GM21515 (cell line): ENCODE results near the gene PPM1H.
"Not testable (repeated sequence)": the region's sequence is repeated elsewhere in the genome, so short reads cannot be mapped to it uniquely, and the experiment has no call there.

ENCODE experiments used
- ATAC-seq: cut with Tn5 transposase; IDR thresholded peaks from one replicate; pipeline ENCODE4 v1.9.1; 2021; ENCODE audit not compliant: unreplicated experiment

The PPM1H gene

DNA sequence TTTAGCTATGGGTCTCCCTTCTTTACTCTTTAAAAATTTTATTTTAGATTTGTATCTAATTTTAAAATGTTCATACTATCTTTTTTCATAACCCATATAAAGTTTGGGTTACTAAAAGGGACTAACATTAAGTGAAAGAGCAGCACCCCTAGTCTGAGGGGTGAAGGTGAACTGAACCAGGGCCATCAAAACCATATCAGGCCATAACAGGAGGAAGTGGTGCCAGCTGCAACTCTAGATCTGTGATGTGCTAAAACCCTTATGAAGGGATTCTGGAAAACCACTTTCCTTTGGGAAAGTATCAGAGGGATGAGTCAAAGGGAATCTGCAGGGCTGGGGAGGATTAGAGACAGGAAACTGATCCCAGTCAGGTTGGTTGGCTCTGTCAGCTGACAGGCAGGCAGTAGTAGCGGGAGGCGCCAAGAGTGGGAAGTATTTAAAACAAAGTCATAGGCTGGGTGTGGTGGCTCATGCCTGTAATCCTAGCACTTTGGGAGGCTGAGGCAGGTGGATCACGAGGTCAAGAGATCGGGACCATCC, 162.5 kb downstream of the PPM1H start:
- no peak for ATAC-seq

DNA sequence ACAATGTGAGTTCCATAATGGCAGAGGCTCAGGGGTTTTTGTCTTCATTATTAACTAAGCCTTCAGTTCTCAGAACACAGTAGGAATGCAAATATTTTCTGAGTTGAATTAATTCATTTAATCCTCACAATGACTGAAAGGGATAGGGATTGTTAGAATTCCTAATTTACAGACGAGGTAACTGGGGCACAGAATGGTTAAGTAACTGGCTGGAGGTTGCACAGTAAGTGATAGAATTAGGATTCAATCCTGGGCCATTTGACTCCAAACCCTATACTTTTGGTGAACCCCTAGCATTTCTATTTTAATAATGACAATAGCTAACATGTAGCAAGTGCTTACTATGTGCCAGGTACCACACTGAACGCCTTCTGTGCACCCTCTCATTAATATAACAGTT, 163.1 kb downstream of the PPM1H start:
- ATAC-seq = no peak

DNA sequence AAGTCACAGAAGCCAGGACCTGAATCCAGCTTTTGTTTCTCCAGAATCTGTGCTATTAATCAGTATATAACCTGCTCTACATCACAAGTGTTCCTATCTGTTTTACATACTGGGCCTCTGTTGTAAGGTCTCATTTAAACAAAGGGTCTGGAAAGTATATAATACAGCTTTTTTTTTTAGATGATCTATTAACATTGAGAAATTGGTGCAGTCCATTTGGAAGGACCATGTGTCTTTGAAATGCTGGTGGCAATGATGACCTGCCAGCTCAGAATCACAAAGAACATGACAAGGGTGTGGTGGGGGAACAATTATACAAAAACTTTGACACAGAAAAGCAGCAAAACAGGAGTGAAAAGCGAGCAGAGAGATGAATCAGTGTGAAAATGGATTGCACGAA, 164.6 kb downstream of the PPM1H start:
- ATAC-seq = no peak

DNA sequence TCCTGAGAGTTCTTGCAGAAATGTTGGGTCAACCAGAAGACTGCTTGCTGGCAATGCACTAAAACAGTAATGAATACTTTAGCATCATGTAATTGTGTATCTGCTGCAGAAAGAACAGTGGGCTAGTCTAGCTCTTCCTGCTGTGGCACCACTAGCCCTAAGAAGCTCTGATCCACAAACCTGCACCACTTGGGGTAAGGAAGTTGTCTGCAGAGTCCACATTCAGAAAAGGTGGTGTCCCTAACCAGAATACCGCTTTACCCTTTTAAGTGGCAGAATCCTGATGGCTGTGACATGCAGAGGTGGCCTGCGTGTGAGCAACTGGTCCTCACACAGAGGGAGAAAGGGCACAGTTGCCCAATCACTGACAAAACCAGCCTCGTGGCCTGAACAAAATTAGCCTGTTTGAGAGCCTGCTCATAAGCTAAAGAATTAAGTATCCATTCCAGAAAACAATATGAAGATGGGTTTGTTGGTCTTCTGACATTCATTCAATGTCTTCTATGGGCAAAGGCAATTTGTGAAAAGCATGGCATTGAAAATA, 165.8 kb downstream of the PPM1H start:
- no peak for ATAC-seq

DNA sequence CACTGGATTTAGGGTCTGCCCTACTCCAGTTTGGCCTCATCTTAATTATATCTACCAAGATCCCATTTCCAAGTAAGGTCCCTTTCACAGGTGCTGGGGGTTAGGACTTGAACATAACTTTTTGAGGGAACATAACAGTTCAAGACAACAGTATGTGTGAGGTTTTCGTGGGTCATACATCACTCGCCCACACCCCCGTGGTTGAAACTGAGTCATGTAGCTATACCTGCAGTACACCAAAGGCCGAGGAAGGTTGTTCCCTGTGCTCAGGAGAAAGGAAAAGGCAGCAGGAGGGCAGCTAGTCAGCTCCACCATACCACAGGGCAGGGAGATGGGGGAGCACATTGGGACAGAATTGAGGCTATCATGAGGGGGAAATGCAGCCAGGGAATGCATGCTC, 167.0 kb downstream of the PPM1H start:
- ATAC-seq = no peak

DNA sequence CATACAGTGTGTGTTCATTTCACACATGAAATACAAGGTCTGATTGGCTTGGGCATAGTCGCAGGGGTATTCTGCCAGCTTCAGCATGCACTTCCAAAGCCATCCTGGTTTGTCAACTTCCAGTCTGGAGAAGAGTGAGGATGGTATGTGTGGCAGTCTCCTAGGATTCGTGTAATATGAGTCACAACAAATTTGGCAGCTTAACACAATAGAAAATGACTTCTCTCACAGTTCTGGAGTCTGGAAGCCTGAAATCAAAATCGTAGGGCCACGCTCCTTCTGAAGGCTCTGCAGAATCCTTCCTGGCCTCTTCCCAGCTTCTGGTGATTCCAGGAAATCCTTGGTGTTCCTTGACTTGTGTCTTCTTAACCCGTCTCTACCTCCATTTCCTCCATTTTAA, 167.5 kb downstream of the PPM1H start:
- no peak for ATAC-seq

DNA sequence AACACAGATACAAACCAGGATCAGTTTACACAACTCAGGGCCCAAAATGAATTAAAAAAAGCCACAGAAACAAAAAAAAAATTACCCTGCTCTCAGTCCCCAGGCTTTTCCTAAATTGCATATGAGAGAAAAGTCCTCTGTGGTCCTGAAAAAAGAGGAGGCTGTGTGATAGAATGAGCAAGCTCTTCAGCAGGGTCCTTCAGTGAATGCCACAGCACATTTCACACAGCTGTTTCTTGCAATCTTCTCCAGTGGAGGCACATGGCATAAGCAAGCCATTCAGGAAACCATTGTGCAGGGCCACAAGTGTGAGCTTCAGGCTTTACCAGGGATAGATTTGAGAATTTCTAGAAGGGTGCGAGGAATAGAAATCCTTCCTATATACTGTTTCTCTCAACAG, 168.5 kb downstream of the PPM1H start:
- ATAC-seq = no peak

DNA sequence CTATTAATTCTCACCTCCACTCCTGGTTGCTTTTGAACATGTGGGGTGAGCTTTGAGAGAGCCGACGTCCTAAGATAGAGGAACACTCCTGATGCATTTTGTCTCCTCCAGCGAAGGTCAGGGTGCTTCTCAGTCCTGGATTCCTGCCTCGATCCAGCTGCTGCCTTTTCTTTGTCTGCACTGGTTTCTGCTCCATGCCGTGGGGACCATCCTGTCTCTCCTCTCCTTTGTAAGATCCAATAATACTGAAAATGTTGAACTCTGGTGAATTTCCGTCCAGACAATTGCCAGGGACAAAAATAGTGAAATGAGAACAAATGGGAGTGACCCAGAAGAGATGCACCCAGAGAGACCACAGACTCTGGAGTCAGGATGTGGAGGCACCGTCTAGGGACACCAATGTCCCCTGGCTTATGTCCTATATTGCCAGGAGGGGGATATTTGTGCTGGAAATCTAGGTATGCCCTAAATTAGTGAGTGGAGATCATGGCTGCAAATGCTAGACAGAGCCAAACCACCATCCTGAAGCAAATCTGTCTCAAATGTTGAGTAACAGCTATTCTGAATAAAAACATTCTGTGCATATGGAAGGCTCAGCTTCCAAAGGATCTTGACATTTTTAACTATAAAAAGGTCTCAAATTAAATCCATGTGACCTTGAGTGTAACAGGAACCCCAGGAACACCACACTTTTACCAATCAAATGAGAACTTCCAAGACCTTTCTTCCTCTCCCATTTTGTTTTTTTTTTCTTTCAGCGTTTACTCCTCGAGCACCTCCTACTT, 170.9 kb downstream of the PPM1H start:
- ATAC-seq = no peak

DNA sequence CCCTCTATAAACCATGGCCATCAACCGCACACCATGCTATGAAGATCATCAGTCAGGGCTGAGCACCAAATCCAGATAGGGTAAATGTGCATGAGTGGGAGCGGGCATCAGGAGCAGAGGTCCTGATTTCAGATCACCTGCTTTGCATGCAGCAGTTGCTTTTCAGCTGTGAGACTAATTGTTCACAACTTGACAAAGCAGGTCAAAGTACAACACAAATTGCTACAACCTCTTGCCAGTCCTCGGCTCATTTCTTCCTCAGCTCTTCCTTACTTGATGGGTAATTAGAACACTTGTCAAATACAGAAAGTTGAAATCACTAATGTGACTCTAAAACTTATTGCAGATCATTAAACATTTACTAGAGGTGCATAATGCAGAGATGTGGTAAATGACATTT, 171.6 kb downstream of the PPM1H start:
- no peak for ATAC-seq

DNA sequence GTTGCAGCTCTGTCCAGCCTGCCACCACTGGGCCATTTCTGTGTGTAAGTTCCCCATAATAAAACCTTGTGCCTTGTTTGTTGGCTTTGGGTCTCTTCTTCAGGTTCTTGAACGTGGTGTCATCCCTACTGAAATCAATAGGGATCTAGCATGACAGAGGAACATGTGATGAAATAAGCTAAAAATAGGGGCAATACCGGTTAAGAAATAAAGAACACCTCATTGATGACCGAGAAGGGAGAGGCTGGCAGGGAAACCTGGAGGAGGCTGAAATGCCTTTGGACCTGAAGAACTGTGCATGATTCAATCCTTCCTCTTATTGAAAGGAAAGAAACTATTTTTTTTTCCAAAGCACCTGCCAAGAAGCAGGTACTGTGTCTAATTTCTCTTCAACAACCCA, 172.3 kb downstream of the PPM1H start:
- ATAC-seq = no peak

DNA sequence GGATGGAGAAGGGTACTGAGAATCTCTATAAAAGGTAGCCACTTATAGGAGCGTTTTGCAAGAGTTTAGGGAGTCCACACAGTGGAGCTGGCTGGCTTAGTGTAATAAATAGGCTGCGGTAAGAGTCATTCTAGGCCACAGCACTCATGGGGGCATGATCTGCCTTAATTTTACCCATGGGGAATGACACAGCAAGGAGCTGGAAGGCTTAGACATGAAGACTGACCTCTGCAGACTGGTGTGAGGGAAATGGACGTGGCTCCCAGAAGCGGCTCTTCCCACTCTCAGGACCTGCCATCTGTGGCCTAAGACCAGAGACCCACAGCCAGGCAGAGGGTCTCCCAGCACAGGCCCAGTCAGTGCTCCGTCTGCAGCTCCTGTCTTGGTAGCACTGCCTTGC, 173.3 kb downstream of the PPM1H start:
- ATAC-seq = no peak

DNA sequence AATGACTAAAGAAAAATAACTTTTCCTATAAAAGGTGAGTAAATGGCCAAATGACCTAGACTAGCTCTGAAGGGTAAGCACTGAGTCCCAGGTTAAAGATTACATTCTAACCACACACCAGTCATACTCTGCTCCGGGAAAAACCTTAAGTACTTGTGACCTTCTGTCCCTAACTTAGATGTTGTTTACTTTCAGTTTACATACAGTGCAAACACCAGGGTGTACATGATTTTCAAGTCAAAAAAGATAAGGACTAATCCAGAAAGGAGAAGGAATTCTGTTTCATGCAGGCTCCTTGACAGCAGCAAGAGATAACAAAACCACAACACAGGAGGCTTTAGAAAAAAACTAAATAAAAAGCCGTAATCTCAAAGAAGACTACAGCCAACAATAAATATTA, 174.2 kb downstream of the PPM1H start:
- peak; percentile 77 for ATAC-seq

DNA sequence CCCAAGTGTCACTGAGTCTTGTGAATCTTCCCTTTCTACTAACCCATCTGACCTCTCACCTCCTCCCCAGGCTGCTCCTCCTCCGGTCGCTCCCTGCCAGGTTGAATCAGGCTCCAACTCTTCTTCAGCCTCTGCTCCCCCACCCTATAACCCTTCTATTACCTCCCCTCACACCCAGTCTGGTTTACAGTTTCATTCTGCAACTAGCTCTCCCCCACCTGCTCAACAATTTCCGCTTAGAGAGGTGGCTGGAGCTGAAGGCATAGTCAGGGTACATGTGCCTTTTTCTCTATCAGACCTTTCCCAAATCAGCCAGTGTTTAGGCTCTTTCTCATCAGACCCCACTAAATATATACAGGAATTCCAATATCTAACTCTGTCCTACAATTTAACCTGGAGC, 174.6 kb downstream of the PPM1H start:
- ATAC-seq = not testable (repeated sequence)

DNA sequence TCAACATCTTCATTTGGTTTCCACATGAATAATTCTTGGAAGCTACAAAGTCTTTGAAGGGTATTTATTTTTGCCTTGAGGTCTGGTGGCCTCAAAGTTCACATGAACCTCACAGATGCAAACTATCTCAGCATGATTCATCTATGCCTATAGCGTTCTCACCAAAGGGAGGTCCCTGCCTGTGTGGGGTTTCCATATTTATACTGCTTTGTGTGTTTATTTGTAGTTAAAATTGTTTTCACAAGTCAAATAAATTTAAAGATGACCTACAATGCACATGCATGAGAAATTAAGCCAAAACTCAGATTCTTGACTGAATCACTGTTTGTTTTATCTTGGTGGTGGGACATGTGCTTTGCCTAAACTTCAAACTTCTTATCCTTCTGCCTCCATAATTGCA, 176.7 kb downstream of the PPM1H start:
- no peak for ATAC-seq

DNA sequence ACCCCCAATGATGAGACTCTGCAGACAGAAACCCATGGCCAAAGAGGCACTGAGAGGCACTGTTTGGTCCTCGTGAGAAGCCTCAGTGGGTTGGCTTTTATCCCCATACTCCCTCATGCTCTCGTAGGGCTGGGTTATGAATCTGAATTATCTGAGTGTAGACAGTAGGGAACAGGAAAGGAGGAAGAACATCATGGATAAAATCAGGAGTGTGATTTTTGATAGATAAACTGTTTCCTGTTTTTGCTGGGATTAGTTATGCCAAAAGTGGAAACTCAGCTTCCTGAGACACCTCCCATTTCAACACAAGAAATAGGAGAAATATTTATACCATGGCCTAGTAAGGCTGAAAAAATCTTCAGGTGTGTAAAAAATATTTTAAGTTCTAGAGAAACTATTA, 177.9 kb downstream of the PPM1H start:
- ATAC-seq = no peak

DNA sequence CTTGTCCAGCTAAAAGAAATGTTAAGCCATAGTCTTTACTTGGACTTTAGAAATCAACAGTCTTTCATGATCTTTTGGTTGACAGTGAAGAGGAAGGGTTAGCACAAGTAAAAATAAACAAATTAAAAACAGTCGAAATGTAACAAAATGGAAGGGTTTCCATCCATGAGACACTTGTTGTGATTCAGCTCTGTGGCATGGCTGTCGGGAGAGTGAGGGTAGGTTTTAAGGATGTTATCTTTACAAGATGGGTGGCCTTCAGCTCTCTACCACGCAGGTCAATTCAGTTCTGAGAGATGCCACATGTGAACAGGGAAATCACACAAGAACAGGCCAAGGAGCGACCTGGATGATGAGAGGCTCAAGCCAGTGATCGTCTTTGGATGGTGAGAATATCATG, 180.2 kb downstream of the PPM1H start:
- ATAC-seq = no peak

DNA sequence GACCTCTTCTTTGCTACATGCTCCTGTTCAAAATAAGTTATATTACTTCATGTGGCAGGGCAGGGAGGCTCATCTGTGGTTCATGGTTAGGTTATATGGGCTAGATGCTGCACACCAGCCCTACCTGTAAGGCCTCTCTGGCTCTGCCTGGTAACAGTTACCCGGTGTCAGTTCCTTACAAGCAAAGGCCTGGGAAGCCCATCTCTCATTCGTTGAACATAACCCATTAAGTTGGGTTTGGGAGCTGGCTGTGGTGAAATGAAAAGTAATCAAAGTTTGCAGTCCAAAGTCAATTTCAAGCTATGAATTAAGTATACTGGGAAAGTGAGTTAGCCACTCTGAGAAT, 183.2 kb downstream of the PPM1H start:
- ATAC-seq = no peak

DNA sequence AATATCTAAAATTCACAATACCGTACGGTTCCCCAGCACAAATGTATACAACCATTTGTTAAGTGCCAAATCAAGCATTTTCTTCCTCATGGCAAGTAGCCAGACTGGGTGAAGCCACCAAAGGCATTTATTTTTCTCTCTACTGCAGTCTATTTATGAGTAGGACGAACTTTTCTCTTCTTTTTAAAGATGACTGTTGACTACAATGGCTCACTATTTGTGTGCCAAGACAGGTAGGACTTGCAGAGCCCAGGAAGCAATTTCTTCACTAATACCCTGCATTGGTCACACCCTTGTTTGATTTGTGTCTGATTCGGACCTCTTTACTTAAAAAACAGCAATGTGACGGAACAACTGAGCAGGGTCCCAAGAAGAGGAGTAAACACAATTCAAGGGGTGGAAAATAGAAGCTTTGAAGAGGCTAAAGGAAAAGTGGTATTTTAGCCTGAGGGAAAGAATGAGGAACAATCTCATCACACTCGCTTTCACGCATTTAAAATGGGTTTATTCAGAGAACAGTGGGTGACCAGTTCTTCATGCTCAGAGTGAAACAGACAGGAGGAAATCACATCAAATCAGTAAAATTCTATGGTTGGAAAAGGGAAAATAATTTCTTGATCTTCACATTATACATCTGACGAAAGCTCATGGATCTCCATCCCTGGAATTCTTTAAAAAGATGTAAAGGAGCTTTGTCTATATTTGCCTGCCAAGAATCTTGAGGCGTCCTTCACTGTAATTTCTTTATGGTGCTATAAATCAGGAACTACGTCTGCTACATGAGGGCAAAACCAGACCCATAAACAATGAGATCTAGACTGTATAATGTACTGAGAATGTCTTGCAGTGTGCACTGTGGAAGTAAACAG, 183.8 kb downstream of the PPM1H start:
- ATAC-seq = no peak

DNA sequence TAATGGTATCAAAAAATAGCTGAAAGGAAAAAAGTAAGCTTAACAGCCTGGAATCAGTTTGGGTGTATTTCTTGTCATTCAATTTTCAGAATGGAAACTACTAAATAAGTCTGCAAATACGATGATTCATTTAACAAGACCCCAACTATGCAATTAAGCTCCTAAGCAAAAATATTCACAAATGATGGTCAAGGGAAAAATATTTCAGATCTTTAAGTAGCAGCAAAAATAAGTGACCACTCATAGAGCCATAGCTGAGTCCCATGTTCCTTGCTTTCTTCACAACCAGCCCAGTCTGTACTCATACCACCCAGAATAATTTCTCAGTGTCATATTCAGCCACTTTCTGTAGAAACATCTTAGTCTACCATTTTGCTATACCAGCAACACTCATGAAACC, 185.4 kb downstream of the PPM1H start:
- ATAC-seq = no peak

DNA sequence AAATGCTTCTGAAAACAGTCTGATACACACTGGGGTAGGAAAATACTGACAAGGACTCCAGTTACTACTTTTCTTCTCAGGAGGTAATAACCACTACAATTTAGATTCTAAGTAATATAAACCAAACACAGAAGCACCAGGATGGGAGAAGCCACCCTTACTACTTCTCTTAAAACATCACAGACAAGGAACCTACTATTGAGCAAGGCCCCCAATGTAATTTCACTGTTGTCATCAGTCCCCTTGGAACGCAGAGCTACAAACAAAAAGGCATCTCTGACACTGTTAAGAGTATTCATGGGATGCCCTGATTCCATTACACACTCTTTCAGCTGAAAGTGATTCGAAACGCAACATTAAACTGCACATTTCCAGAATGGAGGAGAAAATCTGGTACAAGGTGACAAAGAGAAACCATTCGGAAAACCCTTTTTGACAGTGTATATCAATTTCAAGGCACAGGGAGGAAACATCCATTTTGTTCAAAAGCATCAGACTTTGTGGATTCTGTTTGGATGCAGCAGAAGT, 185.9 kb downstream of the PPM1H start:
- no peak for ATAC-seq

DNA sequence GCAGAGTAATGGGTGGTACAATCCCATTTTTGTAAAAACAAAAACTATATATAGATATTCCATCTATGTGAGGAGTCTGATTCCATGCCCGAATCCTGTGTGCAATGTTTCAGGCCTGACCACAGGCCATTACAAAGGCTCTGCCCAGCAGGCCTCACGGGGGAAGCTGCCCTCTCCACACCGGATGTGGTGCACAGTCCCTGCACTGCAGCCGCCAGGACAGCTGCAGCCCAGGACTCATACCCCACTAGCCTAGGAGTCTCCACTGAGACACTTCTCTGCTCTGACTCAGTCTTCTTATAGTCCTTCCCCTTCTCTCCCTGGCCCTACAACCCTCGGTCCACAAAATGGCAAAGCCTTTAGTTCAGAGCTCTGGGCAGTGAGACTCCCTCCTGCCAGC, 190.4 kb downstream of the PPM1H start:
- peak; percentile 72 for ATAC-seq
